IMR-90 (cell line): ENCODE data around the gene TOM1. TPM values are rescaled to one million over a fixed set of nuclear protein-coding genes. Genes with fewer than 3 reads are reported as not detected.

Experiments
- ATAC-seq: fragments of 200-7000 bp; cut with Tn5 transposase; 2 replicates; pipeline ENCODE4 v1.9.1; 2020; ENCODE audit warnings: low read depth, mild to moderate bottlenecking, moderate library complexity
- BruUV-seq: library from RNA; stranded (reverse); fragments of 400-500 nt; replicated peaks from 2 replicates; lab custom pipeline; 2021; lab: Mats Ljungman, UMichigan
- CTCF ChIA-PET: fragments of 300-600 bp; formaldehyde crosslinking; extraction: SDS; loops from one replicate; lab custom pipeline; 2021; ENCODE audit warnings: antibody characterized with exemption; lab: Yijun Ruan, JAX
- POLR2A ChIA-PET: fragments of 300-600 bp; sonication (Branson Sonifier 250); formaldehyde crosslinking; loops from one replicate; lab custom pipeline; 2022; ENCODE audit warnings: antibody characterized with exemption; ENCODE audit not compliant: unreplicated experiment; lab: Charles Lee
- DNase-seq: peaks from one replicate; pipeline ENCODE4 v3.0.0; 2013
- H2AFZ ChIP-seq: replicated peaks from 2 replicates; pipeline ENCODE3; 2013; ENCODE audit warnings: low read length, mild to moderate bottlenecking; ENCODE audit not compliant: poor library complexity
- H2AK5ac ChIP-seq: 2 replicates; pipeline ENCODE4 v1.6.1; 2013; ENCODE audit warnings: low read depth, low read length, inconsistent platforms
- H2AK9ac ChIP-seq: replicated peaks from 2 replicates; pipeline ENCODE3; 2013; ENCODE audit warnings: mild to moderate bottlenecking, low read depth, low read length, moderate library complexity; ENCODE audit not compliant: poor library complexity
- H2BK120ac ChIP-seq: 2 replicates; pipeline ENCODE4 v1.6.1; 2013; ENCODE audit warnings: low read depth, low read length, inconsistent platforms
- H2BK15ac ChIP-seq: 3 replicates; pipeline ENCODE4 v1.6.1; 2013; ENCODE audit warnings: low read depth, low read length, inconsistent platforms
- H2BK20ac ChIP-seq: 2 replicates; pipeline ENCODE4 v1.6.1; 2013; ENCODE audit warnings: low read depth, mild to moderate bottlenecking, inconsistent platforms, low read length, moderate library complexity
- H2BK5ac ChIP-seq: 2 replicates; pipeline ENCODE4 v1.6.1; 2013; ENCODE audit warnings: mild to moderate bottlenecking, low read depth, low read length, inconsistent platforms; ENCODE audit not compliant: poor library complexity, severe bottlenecking
- H3K14ac ChIP-seq: replicated peaks from 2 replicates; pipeline ENCODE4 v1.6.1; 2013; ENCODE audit warnings: low read depth, low read length, inconsistent platforms
- H3K18ac ChIP-seq: 2 replicates; pipeline ENCODE4 v1.6.1; 2013; ENCODE audit warnings: low read depth, low read length, control low read depth
- H3K23ac ChIP-seq: 2 replicates; pipeline ENCODE4 v1.6.1; 2013; ENCODE audit warnings: low read depth, low read length, inconsistent platforms
- H3K27ac ChIP-seq: 2 replicates; pipeline ENCODE4 v1.5.1; 2013; ENCODE audit warnings: mild to moderate bottlenecking, control low read depth, low read length; ENCODE audit not compliant: insufficient read depth
- H3K27me3 ChIP-seq: 2 replicates; pipeline ENCODE4 v1.6.1; 2013; ENCODE audit warnings: low read length; ENCODE audit not compliant: control insufficient read depth, insufficient read depth
- H3K36me3 ChIP-seq: 2 replicates; pipeline ENCODE4 v1.6.1; 2013; ENCODE audit warnings: low read length, mixed read lengths; ENCODE audit not compliant: control insufficient read depth, insufficient read depth
- H3K4ac ChIP-seq: 2 replicates; pipeline ENCODE4 v1.6.1; 2013; ENCODE audit warnings: low read depth, low read length, inconsistent platforms
- H3K4me1 ChIP-seq: 2 replicates; pipeline ENCODE4 v1.6.1; 2013; ENCODE audit warnings: low read length, mixed read lengths; ENCODE audit not compliant: control insufficient read depth, insufficient read depth
- H3K4me2 ChIP-seq: 2 replicates; pipeline ENCODE4 v1.6.1; 2013; ENCODE audit warnings: low read depth, mild to moderate bottlenecking, control low read depth, low read length, moderate library complexity
- H3K4me3 ChIP-seq: 2 replicates; pipeline ENCODE4 v1.5.1; 2013; ENCODE audit warnings: low read depth, mild to moderate bottlenecking, control low read depth, low read length, moderate library complexity; ENCODE audit not compliant: insufficient read depth
- H3K56ac ChIP-seq: 2 replicates; pipeline ENCODE4 v1.6.1; 2013; ENCODE audit warnings: low read length, inconsistent platforms; ENCODE audit not compliant: insufficient read depth; ENCODE audit errors: extremely low read depth
- H3K79me1 ChIP-seq, 2 experiments: 2 replicates each; pipeline ENCODE4 v1.6.1; 2013; ENCODE audit warnings: low read length in 2 of 2, inconsistent platforms in 1 of 2, low read depth in 1 of 2
- H3K9ac ChIP-seq: 2 replicates; pipeline ENCODE4 v1.6.1; 2013; ENCODE audit warnings: low read depth, low read length, control low read depth
- H3K9me1 ChIP-seq: 2 replicates; pipeline ENCODE4 v1.6.1; 2013; ENCODE audit warnings: low read length, inconsistent platforms; ENCODE audit not compliant: insufficient read depth
- H3K9me3 ChIP-seq: 2 replicates; pipeline ENCODE4 v1.6.1; 2013; ENCODE audit warnings: low read length; ENCODE audit not compliant: control insufficient read depth, insufficient read depth
- H4K20me1 ChIP-seq: 2 replicates; pipeline ENCODE4 v1.6.1; 2013; ENCODE audit warnings: low read length, inconsistent platforms; ENCODE audit not compliant: insufficient read depth
- H4K5ac ChIP-seq: 2 replicates; pipeline ENCODE4 v1.6.1; 2013; ENCODE audit warnings: mild to moderate bottlenecking, low read depth, low read length, control low read depth
- H4K8ac ChIP-seq, 2 experiments: 2 replicates each; pipeline ENCODE4 v1.6.1; 2013; ENCODE audit warnings: low read depth in 2 of 2, low read length in 2 of 2, control low read depth in 1 of 2, inconsistent platforms in 1 of 2
- H4K91ac ChIP-seq: 2 replicates; pipeline ENCODE4 v1.6.1; 2013; ENCODE audit warnings: low read depth, low read length, inconsistent platforms; ENCODE audit not compliant: insufficient read depth
- BHLHE40 ChIP-seq: fragments of 150-350 bp; IDR thresholded peaks from 2 replicates; pipeline ENCODE4 v1.6.1; 2016; ENCODE audit warnings: mild to moderate bottlenecking, low read depth, low read length
- CEBPB ChIP-seq: IDR thresholded peaks from 2 replicates; pipeline ENCODE4 v1.6.1; 2012; ENCODE audit warnings: low read depth, low read length, improper control_type of control experiment
- CHD1 ChIP-seq: IDR thresholded peaks from 2 replicates; pipeline ENCODE4 v1.6.1; 2012; ENCODE audit warnings: low read depth, low read length, improper control_type of control experiment
- FOS ChIP-seq: fragments of 150-350 bp; IDR thresholded peaks from 2 replicates; pipeline ENCODE4 v1.6.1; 2016; ENCODE audit warnings: low read depth, low read length
- MAFK ChIP-seq: IDR thresholded peaks from 2 replicates; pipeline ENCODE4 v1.6.1; 2012; ENCODE audit warnings: low read depth, low read length, improper control_type of control experiment
- MAZ ChIP-seq: IDR thresholded peaks from 2 replicates; pipeline ENCODE4 v1.6.1; 2012; ENCODE audit warnings: low read depth, mild to moderate bottlenecking, low read length, improper control_type of control experiment, moderate library complexity, borderline replicate concordance
- MXI1 ChIP-seq: IDR thresholded peaks from 2 replicates; pipeline ENCODE4 v1.6.1; 2012; ENCODE audit warnings: low read depth, mild to moderate bottlenecking, low read length, moderate library complexity, borderline replicate concordance
- NFE2L2 ChIP-seq: fragments of 150-350 bp; IDR thresholded peaks from 2 replicates; pipeline ENCODE4 v1.6.1; 2016; ENCODE audit warnings: low read depth, mild to moderate bottlenecking, low read length
- POLR2A ChIP-seq: IDR thresholded peaks from 2 replicates; pipeline ENCODE4 v1.6.1; 2012; ENCODE audit warnings: mild to moderate bottlenecking, low read depth, low read length
- RCOR1 ChIP-seq: IDR thresholded peaks from 2 replicates; pipeline ENCODE4 v1.6.1; 2012; ENCODE audit warnings: mild to moderate bottlenecking, low read length, improper control_type of control experiment; ENCODE audit not compliant: insufficient replicate concordance
- RFX5 ChIP-seq: IDR thresholded peaks from 2 replicates; pipeline ENCODE4 v1.8.0; 2012; ENCODE audit warnings: low read depth, mild to moderate bottlenecking, low read length, moderate library complexity
- SMC3 ChIP-seq: fragments of 150-350 bp; IDR thresholded peaks from 2 replicates; pipeline ENCODE4 v1.6.1; 2016; ENCODE audit warnings: low read depth, mild to moderate bottlenecking, antibody characterized with exemption, low read length, moderate library complexity
- WGBS, 2 experiments: methylation state at CpG; one replicate each; pipeline versions ENCODE4 v1.1.5 to v1.1.7; 2013; ENCODE audit warnings: missing lambda C conversion rate in 2 of 2; ENCODE audit not compliant: insufficient read length in 1 of 2; ENCODE audit errors: extremely low coverage in 2 of 2; 5-methylcytosine and 5-hydroxymethylcytosine counted together
- dilution Hi-C: fragments of 300-500 bp; cut with HindIII; formaldehyde crosslinking; loops from one replicate; pipeline ENCODE4 v1.14.3; 2018; ENCODE audit warnings: low sequenced_read_pairs; ENCODE audit not compliant: unreplicated experiment
- in situ Hi-C: fragments of 300-500 bp; cut with MboI; formaldehyde crosslinking; loops from 3 replicates; pipeline ENCODE4 v1.14.3; 2019; ENCODE audit warnings: low sequenced_read_pairs, inconsistent platforms, mixed read lengths
- intact Hi-C: fragments of 100-400 bp; cut with micrococcal nuclease; formaldehyde crosslinking; loops from 2 replicates; pipeline ENCODE4 v1.10.0; 2022
- polyA plus RNA-seq, 3 experiments: library from polyadenylated mRNA; depleted of rRNA; stranded (reverse); fragments of >200 nt; gene quantifications; 2 replicates each; pipeline ENCODE4 v1.2.3, GENCODE V29; 2012; ENCODE audit warnings: low replicate concordance in 1 of 3
- total RNA-seq: library from RNA; depleted of rRNA; stranded (reverse); fragments of >200 nt; gene quantifications from 2 replicates; pipeline ENCODE4 v1.2.3, GENCODE V29; 2012
- TF ChIP-seq, protein P1 (sequence below): fragments of 150-350 bp; IDR thresholded peaks from 2 replicates; pipeline ENCODE4 v1.6.1; 2017; ENCODE audit warnings: mild to moderate bottlenecking, antibody characterized with exemption, low read length, low read depth
- TF ChIP-seq, protein P2 (sequence below): conservative IDR thresholded peaks from 2 replicates; pipeline ENCODE4 v1.5.1; 2012; ENCODE audit warnings: mild to moderate bottlenecking, low read depth, low read length, improper control_type of control experiment
- TF ChIP-seq, protein P3 (sequence below): fragments of 150-350 bp; IDR thresholded peaks from 2 replicates; pipeline ENCODE4 v1.6.1; 2016; ENCODE audit warnings: low read depth, mild to moderate bottlenecking, low read length, moderate library complexity, borderline replicate concordance

TOM1 gene
- total and polyA plus RNA-seq, 2 of the 4 experiments (the other 2 are of a cell fraction), result 38.0 to 46.4 TPM

DNA sequence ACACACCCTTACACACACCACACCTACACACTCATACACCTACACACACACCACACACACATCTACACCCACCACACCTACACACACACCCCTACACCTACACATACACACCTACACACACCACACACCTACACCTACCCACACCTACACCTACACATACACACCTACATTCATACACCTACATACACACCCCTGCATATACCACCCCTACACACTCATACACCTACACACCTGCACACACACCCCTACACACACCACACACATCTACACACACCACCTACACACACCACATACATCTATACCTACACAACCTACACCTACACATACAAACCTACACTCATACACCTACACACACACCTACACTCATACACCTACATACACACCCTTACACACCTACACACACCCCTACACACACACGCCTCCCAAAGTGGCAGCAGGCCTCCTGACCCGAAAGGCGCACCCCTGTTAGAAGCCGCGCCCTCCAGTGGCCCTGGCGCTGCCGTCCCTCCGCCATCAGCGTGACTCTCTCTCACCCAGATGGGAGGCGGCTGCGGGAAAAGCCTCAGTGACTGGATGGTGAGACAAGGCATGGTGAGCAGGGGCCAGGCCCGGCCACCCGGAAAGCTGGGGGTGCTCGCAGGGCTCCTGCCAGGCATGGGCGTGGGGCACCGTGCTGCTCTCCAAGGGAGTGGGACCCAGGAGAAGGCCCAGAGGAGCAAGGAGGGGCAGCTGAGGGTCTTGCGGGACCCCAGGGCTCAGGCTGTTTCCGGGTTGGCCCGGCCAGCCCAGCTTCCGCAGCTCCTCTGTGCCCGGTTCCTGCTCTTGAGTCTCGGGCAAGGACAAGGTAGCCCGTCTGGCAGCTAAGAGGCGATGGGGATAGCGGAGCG, 44.2 kb downstream of the TOM1 start:
- Histone ChIP-seq H3K27ac (no peak overlapping the region), H3K14ac (no peak overlapping the region), H4K8ac (no peak overlapping the region), H2BK20ac (no peak overlapping the region), H2BK15ac (no peak overlapping the region), H2BK5ac (peak overlapping the region; percentile 92), H3K4ac (no peak overlapping the region), H3K23ac (no peak overlapping the region), H2AK5ac (no peak overlapping the region), H3K56ac (no peak overlapping the region), H3K9me3 (no peaks in the 10 kb centered on the region), H2AFZ (no peak overlapping the region), H3K79me1 (peaks cover 0 to 7% of the 10 kb centered on the region in 2 experiments; a peak in 1 of 4 replicates), H4K91ac (no peak overlapping the region), H3K4me3 (no peak overlapping the region), H4K20me1 (no peaks in the 10 kb centered on the region), H3K18ac (no peak overlapping the region), H3K36me3 (peaks cover 54% of the 10 kb centered on the region), H3K4me1 (no peaks in the 10 kb centered on the region), H3K9ac (no peak overlapping the region), H2BK120ac (no peak overlapping the region), H3K27me3 (no peaks in the 10 kb centered on the region), H4K5ac (no peak overlapping the region), H3K9me1 (0 out of 2 replicates have a peak, but pooled peaks cover 3% of the 10 kb centered on the region), H2AK9ac (no peak overlapping the region), H3K4me2 (no peak overlapping the region)
- DNase-seq (no peak), ATAC-seq (no peak)
- CTCF ChIA-PET, result no interaction called here
- in situ Hi-C loops, result no loop called here
- dilution Hi-C loops, result no loop called here
- POLR2A ChIA-PET, result no interaction called here
- BruUV-seq, result TSS peak; percentile 26
- intact Hi-C loops, result no loop called here
- 94% methylated on average over 8 of the region's 26 CpGs; no CpG with 5 or more reads in 1 of the 2 experiments for WGBS, 2 experiments
- TF ChIP-seq NFE2L2 (no peak), RFX5 (no peak), POLR2A (no peak), CHD1 (no peak), SMC3 (no peak), CEBPB (no peak), MAZ (no peak), MXI1 (no peak), BHLHE40 (no peak), MAFK (no peak), FOS (no peak), RCOR1 (no peak)
- TF ChIP-seq, protein P1, sequence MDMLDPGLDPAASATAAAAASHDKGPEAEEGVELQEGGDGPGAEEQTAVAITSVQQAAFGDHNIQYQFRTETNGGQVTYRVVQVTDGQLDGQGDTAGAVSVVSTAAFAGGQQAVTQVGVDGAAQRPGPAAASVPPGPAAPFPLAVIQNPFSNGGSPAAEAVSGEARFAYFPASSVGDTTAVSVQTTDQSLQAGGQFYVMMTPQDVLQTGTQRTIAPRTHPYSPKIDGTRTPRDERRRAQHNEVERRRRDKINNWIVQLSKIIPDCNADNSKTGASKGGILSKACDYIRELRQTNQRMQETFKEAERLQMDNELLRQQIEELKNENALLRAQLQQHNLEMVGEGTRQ, result no peak
- TF ChIP-seq, protein P2, sequence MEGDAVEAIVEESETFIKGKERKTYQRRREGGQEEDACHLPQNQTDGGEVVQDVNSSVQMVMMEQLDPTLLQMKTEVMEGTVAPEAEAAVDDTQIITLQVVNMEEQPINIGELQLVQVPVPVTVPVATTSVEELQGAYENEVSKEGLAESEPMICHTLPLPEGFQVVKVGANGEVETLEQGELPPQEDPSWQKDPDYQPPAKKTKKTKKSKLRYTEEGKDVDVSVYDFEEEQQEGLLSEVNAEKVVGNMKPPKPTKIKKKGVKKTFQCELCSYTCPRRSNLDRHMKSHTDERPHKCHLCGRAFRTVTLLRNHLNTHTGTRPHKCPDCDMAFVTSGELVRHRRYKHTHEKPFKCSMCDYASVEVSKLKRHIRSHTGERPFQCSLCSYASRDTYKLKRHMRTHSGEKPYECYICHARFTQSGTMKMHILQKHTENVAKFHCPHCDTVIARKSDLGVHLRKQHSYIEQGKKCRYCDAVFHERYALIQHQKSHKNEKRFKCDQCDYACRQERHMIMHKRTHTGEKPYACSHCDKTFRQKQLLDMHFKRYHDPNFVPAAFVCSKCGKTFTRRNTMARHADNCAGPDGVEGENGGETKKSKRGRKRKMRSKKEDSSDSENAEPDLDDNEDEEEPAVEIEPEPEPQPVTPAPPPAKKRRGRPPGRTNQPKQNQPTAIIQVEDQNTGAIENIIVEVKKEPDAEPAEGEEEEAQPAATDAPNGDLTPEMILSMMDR, result no peak
- TF ChIP-seq, protein P3, sequence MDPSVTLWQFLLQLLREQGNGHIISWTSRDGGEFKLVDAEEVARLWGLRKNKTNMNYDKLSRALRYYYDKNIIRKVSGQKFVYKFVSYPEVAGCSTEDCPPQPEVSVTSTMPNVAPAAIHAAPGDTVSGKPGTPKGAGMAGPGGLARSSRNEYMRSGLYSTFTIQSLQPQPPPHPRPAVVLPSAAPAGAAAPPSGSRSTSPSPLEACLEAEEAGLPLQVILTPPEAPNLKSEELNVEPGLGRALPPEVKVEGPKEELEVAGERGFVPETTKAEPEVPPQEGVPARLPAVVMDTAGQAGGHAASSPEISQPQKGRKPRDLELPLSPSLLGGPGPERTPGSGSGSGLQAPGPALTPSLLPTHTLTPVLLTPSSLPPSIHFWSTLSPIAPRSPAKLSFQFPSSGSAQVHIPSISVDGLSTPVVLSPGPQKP, result no peak
